Cardiac septum (tissue), 1 donor: ENCODE measurements around the gene ELL. TPM values are rescaled to one million over a fixed set of nuclear protein-coding genes. Genes with fewer than 3 reads are reported as not detected.

ENCODE experiments used
- DNase-seq: peaks from one replicate; pipeline ENCODE4 v3.0.0-alpha.2; 2020; ENCODE audit warnings: low spot score
- intact Hi-C: fragments of 100-400 bp; cut with DNase I; formaldehyde crosslinking; loops from one replicate; pipeline ENCODE4 v1.14.0; 2022
- total RNA-seq: library from RNA; stranded (reverse); fragmentation: NEBNext Ultra II Directional; extraction: Animal tissue kit (Norgen Biotek cat#: 25700); gene quantifications from one replicate; pipeline ENCODE4 v1.2.1, GENCODE V29; 2021
- donor health status: DM: no; HTN: no; CAD: no.

Gene ELL
- total RNA-seq, 1 donor from 2014 or later: 9.9 TPM

DNA sequence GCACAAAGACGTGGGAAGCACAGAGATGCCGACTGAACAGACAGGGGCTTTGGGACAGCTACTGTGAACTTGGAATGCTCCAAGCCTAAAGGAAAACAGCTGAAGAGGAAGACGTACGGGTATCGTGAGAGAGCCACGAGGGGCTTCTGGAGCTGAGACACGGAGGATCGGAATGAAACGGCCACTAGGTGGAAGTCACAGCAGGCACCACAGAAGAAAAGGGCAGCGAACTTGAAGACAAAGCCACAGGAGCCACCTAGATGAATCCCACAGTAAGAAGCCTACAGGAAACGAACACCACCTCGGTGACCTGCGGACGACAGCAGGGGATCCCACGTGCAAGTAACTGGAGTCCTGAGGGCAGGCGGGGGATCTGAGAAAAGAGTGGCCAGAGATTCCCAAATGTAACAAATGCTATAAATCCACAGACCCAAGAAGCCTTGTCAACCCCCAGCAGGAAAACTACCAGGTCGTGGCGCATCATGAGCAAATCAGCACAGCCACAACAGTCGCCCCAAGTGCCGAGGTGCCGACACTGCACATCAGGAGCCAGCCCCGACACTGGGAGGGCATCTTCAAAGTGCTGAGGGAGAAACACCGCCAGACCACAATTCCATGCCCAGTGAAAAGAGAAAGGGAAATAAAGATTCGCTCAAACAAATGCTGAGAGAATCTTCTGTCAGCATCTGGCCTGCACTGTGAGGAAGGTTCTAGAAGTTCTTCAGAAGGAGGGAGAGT is 44.7 kb downstream of the ELL start:
- DNase-seq: no peak
- intact Hi-C loops: loop anchor here (5.0 kb wide), 1 partner anchor 45 kb away; the partner anchor contains the start of gene ELL

DNA sequence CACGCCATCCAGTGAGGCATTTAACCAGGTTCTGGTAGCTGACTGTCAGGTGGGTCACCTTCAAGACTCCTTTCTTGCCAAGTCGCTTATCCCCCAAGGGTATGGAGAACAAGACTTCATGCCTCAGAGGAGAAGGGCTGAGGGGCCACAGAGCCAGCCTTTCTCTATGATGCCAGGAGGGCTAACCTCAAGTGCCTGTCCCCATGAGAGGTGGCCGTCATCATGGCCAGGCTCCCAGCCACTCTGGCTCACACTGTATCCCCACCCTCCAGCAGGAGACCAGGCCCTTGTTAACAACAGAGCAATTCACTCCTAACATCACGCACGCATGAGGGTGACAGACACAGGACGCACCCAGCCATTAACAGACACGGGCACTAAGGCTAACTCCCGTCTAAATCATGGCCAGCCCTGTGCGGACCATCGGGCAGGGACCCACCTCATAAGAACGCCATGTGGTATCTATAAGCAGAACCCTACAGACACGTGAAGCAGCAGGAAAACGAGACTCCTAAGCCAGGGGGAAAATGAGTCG is 45.3 kb downstream of the ELL start:
- intact Hi-C loops: loop anchor here (5.0 kb wide), 1 partner anchor 46 kb away; the partner anchor contains the start of gene ELL
- DNase-seq: no peak

DNA sequence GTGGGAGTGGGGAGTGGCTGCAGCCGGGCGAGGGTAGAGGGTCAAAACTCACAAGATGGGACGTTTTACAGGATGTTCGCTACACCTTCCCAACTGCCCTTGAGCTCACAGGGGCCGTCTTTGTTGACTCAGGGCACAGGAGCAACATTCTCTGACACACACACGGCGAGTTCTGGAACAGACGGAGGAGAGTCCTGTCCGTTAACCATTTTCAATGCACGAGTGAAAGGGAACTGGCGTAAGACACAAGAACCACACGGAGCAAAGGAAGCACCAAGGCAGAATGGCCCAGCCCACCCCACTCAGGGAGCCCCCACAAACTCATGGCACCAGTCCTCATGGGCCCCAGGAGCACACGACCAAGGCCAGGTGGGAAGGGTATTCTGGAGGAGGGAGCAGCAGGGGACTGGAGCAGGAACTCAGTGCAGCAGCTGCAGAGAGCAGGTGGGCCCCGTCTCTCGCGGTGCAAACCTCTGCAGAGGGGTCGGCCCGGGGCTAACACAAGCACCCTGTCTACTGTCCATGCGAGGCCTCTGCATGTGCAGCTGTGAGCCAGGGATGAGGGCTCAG is 46.0 kb downstream of the ELL start:
- intact Hi-C loops: loop anchor here (5.0 kb wide), 1 partner anchor 46 kb away; the partner anchor contains the start of gene ELL
- DNase-seq: no peak

DNA sequence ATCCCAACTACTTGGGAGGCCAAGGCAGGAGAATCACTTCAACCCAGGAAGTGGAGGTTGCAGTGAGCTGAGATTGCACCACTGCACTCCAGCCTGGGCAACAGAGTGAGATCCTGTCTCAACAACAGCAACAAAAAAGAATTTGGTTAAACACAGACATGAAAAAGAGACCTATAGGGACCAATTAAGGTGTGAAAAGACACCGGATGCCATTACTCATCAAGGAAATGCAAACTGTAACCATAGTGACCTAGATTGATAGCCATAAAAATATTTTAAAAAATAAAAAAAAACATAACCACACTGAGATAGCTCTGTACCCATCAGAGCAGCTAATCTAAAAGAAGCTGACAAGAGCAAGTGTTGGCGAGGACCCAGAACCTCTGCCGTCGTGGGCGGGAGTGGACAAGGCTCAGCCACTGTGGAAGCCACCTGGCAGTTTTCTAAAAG is 46.8 kb downstream of the ELL start:
- no peak for DNase-seq
- intact Hi-C loops: loop anchor here (5.0 kb wide), 1 partner anchor 47 kb away; the partner anchor contains the start of gene ELL

DNA sequence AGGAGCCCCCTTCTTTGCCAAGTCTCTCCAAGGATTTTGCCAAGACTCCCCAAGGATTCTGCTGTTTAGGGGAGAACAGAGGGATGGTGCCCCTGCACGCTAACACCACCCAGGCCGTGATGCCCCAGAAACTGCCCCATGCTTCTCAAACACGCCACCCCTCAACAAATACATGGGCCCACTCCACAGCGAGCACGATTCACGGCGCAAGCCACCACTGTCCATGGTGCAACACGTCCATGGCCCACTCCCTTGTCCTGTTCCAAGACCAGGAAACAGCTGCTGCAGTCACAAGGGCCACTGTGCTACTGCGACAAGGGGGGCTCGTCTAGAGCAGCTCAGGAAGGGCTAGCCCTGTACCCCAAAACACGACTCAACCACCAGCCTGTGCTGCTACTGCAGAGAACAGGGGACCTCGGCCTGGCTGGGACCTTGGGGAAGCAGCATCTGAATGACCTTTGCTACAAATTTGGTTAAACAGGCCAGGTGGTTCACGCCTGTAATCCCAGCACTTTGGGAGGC is 47.4 kb downstream of the ELL start:
- intact Hi-C loops: no loop called here
- DNase-seq: no peak

DNA sequence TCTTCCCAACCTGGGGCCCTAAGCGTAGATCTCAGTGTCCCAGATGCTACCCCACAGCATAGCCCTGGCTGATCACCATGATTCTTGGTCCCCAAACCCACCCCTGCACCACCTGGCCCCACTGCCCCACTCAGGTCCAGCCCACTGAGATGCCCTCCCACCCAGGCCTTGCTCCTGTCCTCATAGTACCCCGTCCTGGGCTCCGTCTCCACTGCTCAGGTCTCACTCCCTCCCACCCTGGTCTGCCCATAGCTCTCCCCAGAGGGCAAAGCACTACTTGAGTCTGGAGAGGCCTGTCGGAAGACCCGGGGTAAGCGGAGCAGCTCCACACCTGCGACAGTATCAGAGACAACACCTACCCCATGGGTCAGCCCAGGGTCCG is 48.2 kb downstream of the ELL start:
- no peak for DNase-seq
- intact Hi-C loops: no loop called here

DNA sequence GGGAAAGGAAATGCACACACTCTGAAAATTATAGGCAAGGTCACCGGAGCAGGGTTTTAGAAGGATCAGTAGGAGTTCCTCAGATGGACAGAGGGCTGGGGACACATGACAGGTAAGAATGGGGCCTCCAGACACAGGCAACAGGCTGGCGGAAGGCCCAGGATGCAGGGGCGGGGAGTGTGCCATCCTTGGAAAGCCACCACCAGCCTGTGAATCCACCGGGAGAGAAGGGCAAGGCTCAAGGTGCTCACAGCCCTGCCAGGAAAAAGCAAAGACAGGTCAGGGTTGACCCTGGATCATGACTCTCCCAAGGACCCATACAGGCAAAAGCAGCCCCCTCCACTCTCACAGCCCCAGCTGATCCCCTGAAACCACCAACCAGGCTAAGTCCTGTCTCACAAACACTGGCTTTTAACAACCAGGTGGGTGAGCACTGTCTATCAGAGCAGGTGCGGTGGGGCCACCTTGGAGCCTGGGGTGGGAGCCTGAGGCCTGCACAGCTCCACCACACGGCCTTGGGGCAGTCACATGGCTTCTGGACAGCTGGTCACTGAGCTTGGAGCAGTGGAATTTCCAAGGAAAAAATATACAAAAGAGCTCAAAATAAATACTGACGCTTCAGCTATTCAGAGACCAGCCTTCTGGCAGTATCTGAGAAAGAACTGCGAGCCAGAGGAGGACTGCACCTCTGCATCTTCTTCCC is 48.7 kb downstream of the ELL start:
- DNase-seq: no peak
- intact Hi-C loops: no loop called here

DNA sequence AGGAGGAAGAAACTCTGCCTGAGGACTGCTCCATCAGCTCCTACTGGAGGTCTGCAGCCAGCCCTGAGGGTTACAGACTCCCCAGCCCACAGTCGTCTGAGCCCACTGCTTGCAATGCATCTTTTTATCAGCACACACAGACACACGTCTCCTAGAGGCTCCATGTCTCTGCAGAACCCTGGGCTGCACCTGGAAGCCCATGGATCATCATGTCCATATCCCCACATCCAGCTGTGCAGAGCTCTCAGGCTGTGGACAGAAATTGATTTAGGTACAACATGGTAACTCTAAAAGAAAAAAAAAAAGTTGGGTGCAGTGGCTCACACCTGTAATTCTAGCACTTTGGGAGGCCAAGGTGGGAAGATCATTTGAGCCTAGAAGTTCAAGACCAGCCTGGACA is 51.1 kb downstream of the ELL start:
- intact Hi-C loops: no loop called here

DNA sequence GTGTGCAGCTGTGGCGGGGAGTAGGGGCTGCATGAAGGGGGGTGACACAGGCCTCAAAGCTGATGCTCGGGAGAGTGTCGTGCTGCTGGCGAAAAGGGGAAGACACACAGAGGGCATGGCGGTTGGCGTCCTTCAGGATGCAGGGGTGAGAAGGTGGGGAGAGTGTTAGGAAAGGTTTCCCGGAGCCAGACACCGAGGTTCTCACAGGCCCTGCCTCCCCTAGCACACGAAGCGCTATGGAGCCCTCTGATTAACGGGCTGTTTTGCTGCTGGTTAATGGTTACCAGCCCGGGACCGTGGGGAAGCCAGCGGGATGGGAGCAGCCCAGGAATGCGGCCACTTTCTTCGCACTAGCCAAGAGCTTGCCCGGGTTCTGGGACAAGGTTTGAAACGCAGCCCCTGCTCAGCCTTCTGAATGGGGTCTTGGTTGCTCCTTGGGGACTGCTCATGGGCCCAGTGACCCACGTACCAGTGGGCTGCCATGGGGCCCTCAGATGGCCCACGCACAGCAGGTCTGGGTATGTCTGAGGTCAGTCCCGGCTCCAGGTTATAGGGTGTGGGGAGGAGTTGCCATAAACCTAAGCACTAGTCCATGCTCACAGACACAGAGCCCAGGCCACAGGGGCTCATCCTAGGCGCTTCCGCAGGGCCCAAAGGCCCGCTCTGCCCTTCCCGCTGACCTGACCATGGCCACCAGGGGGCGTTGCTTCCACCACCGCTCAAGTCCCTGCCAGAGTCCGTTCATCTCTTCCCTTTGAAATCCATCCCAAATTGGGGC is 52.6 kb downstream of the ELL start:
- DNase-seq: peak; percentile 85
- intact Hi-C loops: loop anchor here (5.0 to 10.0 kb wide), 5 partner anchors 38 to 378 kb away; partner anchors contain the start of genes REX1BD and UBA52

More for the DNA sequence above, 51.1 kb downstream of the ELL start:
- DNase-seq: no peak

DNA sequence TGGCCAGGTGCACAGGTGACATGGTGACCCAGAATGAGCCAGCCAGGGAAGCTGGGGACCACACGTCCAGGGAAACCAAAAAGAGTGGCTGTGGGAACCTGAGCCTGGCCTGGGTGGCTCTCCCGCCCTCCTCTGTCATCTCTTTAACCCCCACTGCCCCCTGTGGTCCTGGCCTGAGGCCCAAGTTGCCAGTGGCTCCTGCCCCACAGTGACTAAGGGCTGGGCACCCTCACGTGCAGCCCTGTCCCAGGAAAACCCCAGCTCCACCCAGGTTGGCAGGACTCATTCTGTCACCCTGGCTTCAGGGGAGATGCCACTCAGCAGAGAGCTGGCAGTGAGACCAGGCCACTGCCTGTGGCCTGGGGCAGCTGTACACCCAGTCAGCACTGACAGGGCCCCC is 53.4 kb downstream of the ELL start:
- no peak for DNase-seq
- intact Hi-C loops: loop anchor here (5.0 to 10.0 kb wide), 5 partner anchors 39 to 379 kb away; partner anchors contain the start of genes REX1BD and UBA52

DNA sequence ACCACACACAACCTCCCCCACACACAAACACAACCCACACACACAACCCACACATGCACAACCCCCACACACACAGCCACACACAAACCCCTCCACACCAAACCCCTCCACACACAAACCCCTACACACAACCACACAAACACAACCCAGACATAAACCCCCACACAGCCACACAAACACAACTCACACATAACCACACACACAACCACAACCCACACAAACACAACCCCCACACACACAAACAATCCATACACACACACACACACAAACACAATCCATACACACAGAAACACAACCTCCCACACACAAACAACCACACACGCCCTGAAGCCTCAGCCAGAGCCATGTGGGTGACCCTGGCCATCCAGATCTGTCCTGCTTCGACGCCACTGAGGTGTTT is 53.9 kb downstream of the ELL start:
- no peak for DNase-seq
- intact Hi-C loops: loop anchor here (5.0 to 10.0 kb wide), 5 partner anchors 39 to 379 kb away; partner anchors contain the start of genes REX1BD and UBA52

DNA sequence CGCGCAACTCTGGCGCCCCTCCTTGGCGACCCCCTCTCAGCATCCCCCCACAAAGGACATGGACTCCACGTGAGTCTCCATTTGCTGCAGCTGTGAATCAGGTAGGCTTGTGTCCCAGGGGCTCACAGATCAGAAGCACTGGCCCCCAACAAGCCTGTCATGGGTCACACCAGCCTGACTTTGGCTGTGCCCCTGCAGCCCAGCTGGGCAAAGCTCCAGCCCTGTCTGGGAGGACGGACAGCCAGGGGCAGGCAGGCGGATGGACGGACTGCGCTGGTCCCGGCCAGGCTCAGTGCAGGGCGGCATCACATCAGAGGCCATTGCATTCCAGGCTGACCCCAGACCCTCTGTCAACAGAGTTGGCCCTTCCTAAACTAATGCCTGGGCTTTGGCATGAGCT is 55.5 kb downstream of the ELL start:
- no peak for DNase-seq
- intact Hi-C loops: loop anchor here (5.0 to 10.0 kb wide), 5 partner anchors 41 to 381 kb away; partner anchors contain the start of genes REX1BD and UBA52

DNA sequence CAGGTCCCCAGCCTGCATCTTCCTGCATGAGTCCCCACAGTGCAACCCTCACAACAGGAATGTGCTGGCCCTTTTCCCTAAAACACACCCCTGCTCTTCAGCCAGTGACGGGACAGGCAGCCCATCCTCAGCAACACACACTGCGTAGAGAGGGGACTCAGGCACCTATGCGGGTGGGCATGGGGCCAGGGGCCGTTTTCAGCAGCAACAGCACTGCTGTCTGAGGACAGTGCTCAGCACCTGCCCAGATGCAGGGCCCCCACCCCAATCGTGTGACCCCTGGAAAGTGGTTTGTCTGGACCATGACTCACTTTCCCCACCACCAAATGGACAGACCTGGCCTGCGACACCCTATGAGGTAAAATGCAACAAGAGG is 55.9 kb downstream of the ELL start:
- intact Hi-C loops: loop anchor here (5.0 to 10.0 kb wide), 5 partner anchors 41 to 381 kb away; partner anchors contain the start of genes REX1BD and UBA52
- no peak for DNase-seq

DNA sequence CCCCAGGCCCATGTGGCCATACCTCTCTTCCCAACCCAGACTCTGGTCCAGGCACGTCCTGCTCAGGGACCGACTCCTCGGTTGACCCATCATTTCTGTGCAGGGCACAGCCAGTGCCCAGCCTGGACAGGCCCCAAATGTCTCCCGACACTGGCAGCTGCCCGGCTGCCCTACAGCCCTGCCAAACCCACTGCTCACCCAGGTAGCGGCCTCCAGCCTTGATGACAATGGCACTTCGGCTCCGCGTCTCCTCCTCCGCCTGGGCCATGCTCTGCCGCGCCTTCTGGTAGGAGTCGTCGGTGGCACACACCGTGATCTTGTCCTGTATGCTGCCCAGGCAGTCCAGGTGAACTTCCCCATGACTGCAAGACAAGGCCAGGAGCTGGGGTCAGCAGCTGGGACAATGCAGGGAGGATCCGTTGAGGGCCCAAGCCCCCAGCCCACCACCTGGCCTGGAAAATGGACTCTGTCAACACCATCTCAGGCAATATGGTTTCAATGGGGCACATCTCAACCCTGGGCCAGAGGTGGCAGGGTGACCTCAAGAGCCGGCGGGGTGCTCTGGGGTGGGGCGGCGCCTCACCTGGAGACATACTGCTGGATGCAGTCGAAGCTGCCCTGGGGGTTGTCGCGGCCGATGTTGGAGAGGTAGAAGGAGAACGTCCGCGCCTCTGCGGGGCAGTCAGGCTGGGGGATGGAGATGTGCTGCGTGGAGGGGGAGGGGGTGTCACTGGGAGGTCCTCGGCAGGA is 56.5 kb downstream of the ELL start:
- intact Hi-C loops: loop anchor here (5.0 to 10.0 kb wide), 5 partner anchors 42 to 382 kb away; partner anchors contain the start of genes REX1BD and UBA52
- DNase-seq: no peak

DNA sequence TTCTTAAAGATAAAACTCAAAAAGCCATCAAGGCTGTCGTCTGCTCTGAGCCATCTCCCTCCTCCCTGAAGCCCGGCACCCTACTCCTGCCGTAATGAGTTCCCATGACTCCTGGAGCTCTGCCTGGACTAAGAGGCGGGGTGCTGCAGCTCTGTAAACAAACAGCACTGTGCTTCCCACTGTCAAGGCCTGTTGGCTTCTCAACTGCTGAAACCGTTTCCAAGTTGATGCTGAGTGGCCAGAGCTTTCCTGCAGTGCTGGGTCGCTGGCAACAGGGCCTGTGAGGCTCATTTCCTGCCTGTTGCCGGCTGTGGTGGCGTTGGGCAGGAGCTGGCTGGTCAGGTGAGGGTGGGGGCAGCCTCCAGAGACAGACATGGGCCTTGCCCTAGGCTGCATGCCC is 57.2 kb downstream of the ELL start:
- intact Hi-C loops: loop anchor here (5.0 to 10.0 kb wide), 5 partner anchors 43 to 383 kb away; partner anchors contain the start of genes REX1BD and UBA52
- peak; percentile 84 for DNase-seq

DNA sequence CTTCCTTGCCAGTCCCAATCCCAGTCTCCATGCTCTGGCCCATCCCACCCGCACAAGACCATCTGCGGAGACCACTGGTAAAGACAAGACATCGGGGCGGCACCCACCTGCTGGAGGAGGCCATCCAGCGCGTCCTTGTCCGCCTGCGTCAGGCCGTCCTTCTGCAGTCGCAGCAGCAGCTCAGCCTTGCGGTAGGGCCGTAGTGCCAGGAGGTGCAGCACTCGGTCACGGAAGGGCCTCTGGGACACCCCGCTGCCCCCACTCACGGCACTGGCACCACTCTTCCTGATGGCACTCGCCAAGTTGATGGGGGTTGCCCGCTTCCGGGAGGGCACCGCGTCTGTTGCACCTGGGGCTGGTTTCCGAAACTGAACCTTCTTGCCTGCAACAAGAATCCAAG is 60.4 kb downstream of the ELL start:
- intact Hi-C loops: loop anchor here (10.0 kb wide), 1 partner anchor 193 kb away; no protein-coding TSS in a partner anchor
- no peak for DNase-seq

DNA sequence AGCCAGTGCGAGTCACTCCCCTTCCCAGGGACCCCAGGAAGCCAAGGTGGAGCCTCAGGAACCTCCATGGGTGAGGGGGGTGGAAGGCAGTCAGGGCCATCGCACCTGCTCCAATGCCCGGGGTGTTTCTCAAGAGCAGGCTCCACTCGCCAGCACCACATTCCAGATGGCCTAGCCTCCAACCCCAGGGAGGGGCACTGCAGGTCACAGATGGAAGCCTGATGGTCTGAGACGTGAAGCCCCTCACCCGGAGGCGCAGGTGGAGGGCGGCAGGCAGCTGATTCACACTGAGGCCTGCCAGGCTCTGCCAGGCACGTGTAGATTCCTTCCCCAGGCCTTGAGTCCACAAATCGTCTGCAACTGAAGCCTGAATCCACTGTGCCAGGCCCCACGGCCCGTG is 61.0 kb downstream of the ELL start:
- intact Hi-C loops: loop anchor here (10.0 kb wide), 1 partner anchor 194 kb away; no protein-coding TSS in a partner anchor
- DNase-seq: no peak
